HG03064 (cell line): ENCODE data around the gene DUSP1.

ENCODE experiments used
- ATAC-seq: cut with Tn5 transposase; IDR thresholded peaks from one replicate; pipeline ENCODE4 v1.9.1; 2021; ENCODE audit warnings: low read depth; ENCODE audit not compliant: unreplicated experiment

Gene DUSP1

GRCh38 chr5:172745838-172746237 lies 25.2 kb downstream of the DUSP1 start:
- ATAC-seq: no peak

- no peak for ATAC-seq
Observed at GRCh38 chr5:172745406-172745805, 25.6 kb downstream of the DUSP1 start.

GRCh38 chr5:172744123-172745104 lies 26.6 kb downstream of the DUSP1 start:
- ATAC-seq: no peak

- ATAC-seq: no peak
Observed at GRCh38 chr5:172743112-172743959, 27.7 kb downstream of the DUSP1 start.

- ATAC-seq: no peak
Observed at GRCh38 chr5:172741206-172741582, 29.8 kb downstream of the DUSP1 start.

- no peak for ATAC-seq
Observed at GRCh38 chr5:172740428-172741205, 30.4 kb downstream of the DUSP1 start.

GRCh38 chr5:172739375-172739774 lies 31.6 kb downstream of the DUSP1 start:
- ATAC-seq: no peak

GRCh38 chr5:172736508-172737135 lies 34.4 kb downstream of the DUSP1 start:
- ATAC-seq: no peak

GRCh38 chr5:172735141-172735831 lies 35.7 kb downstream of the DUSP1 start:
- no peak for ATAC-seq

- no peak for ATAC-seq
Observed at GRCh38 chr5:172733974-172734346, 37.0 kb downstream of the DUSP1 start.

- no peak for ATAC-seq
Observed at GRCh38 chr5:172733131-172733973, 37.6 kb downstream of the DUSP1 start.

- no peak for ATAC-seq
Observed at GRCh38 chr5:172732201-172732865, 38.7 kb downstream of the DUSP1 start.

GRCh38 chr5:172731680-172732074 lies 39.3 kb downstream of the DUSP1 start:
- ATAC-seq: no peak

- no peak for ATAC-seq
Observed at GRCh38 chr5:172730981-172731679, 39.9 kb downstream of the DUSP1 start.

GRCh38 chr5:172730222-172730621 lies 40.8 kb downstream of the DUSP1 start:
- ATAC-seq: no peak

- no peak for ATAC-seq
Observed at GRCh38 chr5:172729588-172729987, 41.4 kb downstream of the DUSP1 start.

- ATAC-seq: no peak
Observed at GRCh38 chr5:172728481-172729241, 42.3 kb downstream of the DUSP1 start.
